Keratinocyte (primary cell): Measurements from ENCODE around the gene ZFR2. TPM values are rescaled to one million over a fixed set of nuclear protein-coding genes. Genes with fewer than 3 reads are reported as not detected.

ENCODE experiments used
- DNase-seq: peaks from one replicate; pipeline ENCODE4 v3.0.0-alpha.2; 2011; ENCODE audit warnings: low read depth, missing footprints, low spot score
- FAIRE-seq: peaks from 2 replicates; lab custom pipeline; 2011; peaks lifted over from hg19 to GRCh38; lab: Jason Lieb, UNC
- H2AFZ ChIP-seq: 2 replicates; pipeline ENCODE4 v1.6.0; 2012; ENCODE audit warnings: low read length, control low read depth, inconsistent platforms; ENCODE audit not compliant: control insufficient read depth
- H3K27ac ChIP-seq: 2 replicates; pipeline ENCODE4 v1.5.1; 2011; ENCODE audit warnings: low read length; ENCODE audit not compliant: control insufficient read depth, insufficient read depth
- H3K27me3 ChIP-seq: 3 replicates; pipeline ENCODE4 v1.6.0; 2011; ENCODE audit warnings: low read length; ENCODE audit not compliant: control insufficient read depth, insufficient read depth; ENCODE audit errors: extremely low read depth
- H3K36me3 ChIP-seq, 2 experiments: 2 replicates in 1 of 2; 3 replicates in 1 of 2; pipeline ENCODE4 v1.5.1; 2011; ENCODE audit warnings: low read length in 2 of 2, mild to moderate bottlenecking in 1 of 2; ENCODE audit not compliant: control insufficient read depth in 2 of 2, insufficient read depth in 2 of 2; ENCODE audit errors: extremely low read depth in 1 of 2
- H3K4me1 ChIP-seq: 3 replicates; pipeline ENCODE4 v1.5.1; 2011; ENCODE audit warnings: low read length; ENCODE audit not compliant: control insufficient read depth, insufficient read depth; ENCODE audit errors: extremely low read depth
- H3K4me2 ChIP-seq: 3 replicates; pipeline ENCODE4 v1.6.0; 2011; ENCODE audit warnings: low read depth, low read length; ENCODE audit not compliant: control insufficient read depth, insufficient read depth; ENCODE audit errors: extremely low read depth
- H3K4me3 ChIP-seq, 3 experiments: fragments of 200-600 bp in 1 of 3; sonication (generic) in 1 of 3; 2 replicates in 2 of 3; 3 replicates in 1 of 3; pipeline ENCODE4 v1.5.1; 2011 to 2016; ENCODE audit warnings: low read length in 3 of 3, mild to moderate bottlenecking in 3 of 3, control low read depth in 2 of 3, inconsistent platforms in 1 of 3, low read depth in 1 of 3, mixed read lengths in 1 of 3, mixed run types in 1 of 3, moderate library complexity in 1 of 3; ENCODE audit not compliant: control insufficient read depth in 2 of 3, insufficient read depth in 2 of 3; ENCODE audit errors: extremely low read depth in 1 of 3
- H3K79me2 ChIP-seq: 2 replicates; pipeline ENCODE4 v1.6.0; 2012; ENCODE audit warnings: low read length; ENCODE audit not compliant: control insufficient read depth, insufficient read depth
- H3K9ac ChIP-seq: 3 replicates; pipeline ENCODE4 v1.6.0; 2011; ENCODE audit warnings: low read length; ENCODE audit not compliant: control insufficient read depth, insufficient read depth; ENCODE audit errors: extremely low read depth
- H3K9me1 ChIP-seq: 3 replicates; pipeline ENCODE4 v1.6.0; 2011; ENCODE audit warnings: low read length; ENCODE audit not compliant: control insufficient read depth, insufficient read depth; ENCODE audit errors: extremely low read depth
- H3K9me3 ChIP-seq: 2 replicates; pipeline ENCODE4 v1.5.1; 2012; ENCODE audit warnings: low read depth, low read length; ENCODE audit not compliant: control insufficient read depth
- H4K20me1 ChIP-seq: 3 replicates; pipeline ENCODE4 v1.6.0; 2011; ENCODE audit warnings: low read length; ENCODE audit not compliant: control insufficient read depth, insufficient read depth; ENCODE audit errors: extremely low read depth
- CTCF ChIP-seq, 3 experiments: IDR thresholded peaks in 1 of 3; conservative IDR thresholded peaks in 1 of 3; optimal IDR thresholded peaks in 1 of 3; 2 replicates in 2 of 3; 3 replicates in 1 of 3; pipeline versions ENCODE3 to v1.5.1; 2011; ENCODE audit warnings: low read length in 3 of 3, mild to moderate bottlenecking in 3 of 3, moderate library complexity in 2 of 3, control low read depth in 1 of 3, inconsistent platforms in 1 of 3; ENCODE audit not compliant: insufficient read depth in 2 of 3; ENCODE audit errors: extremely low read depth in 1 of 3
- EZH2 ChIP-seq: IDR thresholded peaks from one replicate; pipeline ENCODE4 v1.6.1; 2012; ENCODE audit warnings: inconsistent platforms, mild to moderate bottlenecking, low read length, moderate library complexity
- dilution Hi-C: fragments of 300-500 bp; cut with MboI; formaldehyde crosslinking; loops from one replicate; pipeline ENCODE4 v1.7.0; 2020; ENCODE audit warnings: low sequenced_read_pairs; ENCODE audit not compliant: extremely low pct_ligation_motif_present
- polyA plus RNA-seq, 5 experiments: library from polyadenylated mRNA; depleted of rRNA in 3 of 5; stranded (reverse) in 3 of 5; stranded (forward) in 1 of 5; unstranded in 1 of 5; fragments of >200 nt; gene quantifications; 1 replicate in 1 of 5; 2 replicates in 3 of 5; 3 replicates in 1 of 5; pipeline versions ENCODE4 v1.2.1 to v1.2.3, GENCODE V29; 2011 to 2012; ENCODE audit warnings: missing spikeins in 2 of 5, low read depth in 1 of 5, low replicate concordance in 1 of 5

Gene ZFR2
- polyA plus RNA-seq, 1 donor (not counting 4 experiments of a cell fraction or from before 2014, with no cell fraction given) = not detected

- Histone ChIP-seq H3K9ac (no peak overlapping the region), H3K4me2 (no peak overlapping the region), H3K9me3 (no peaks in the 10 kb centered on the region), H4K20me1 (no peaks in the 10 kb centered on the region), H3K27ac (no peak overlapping the region), H3K9me1 (no peaks in the 10 kb centered on the region), H3K4me1 (no peaks in the 10 kb centered on the region), H3K79me2 (no peaks in the 10 kb centered on the region), H2AFZ (no peak overlapping the region), H3K36me3 (no peaks in the 10 kb centered on the region), H3K4me3 (no peak overlapping the region), H3K27me3 (peaks cover 7% of the 10 kb centered on the region)
- dilution Hi-C loops = no loop called here
- FAIRE-seq = no peak
- DNase-seq = no peak
- no peak for TF ChIP-seq EZH2
- TF ChIP-seq CTCF (optimal IDR thresholded peaks at IDR 0.05 in 1 of 3, IDR thresholded peaks at IDR 0.05 in 1 of 3, conservative IDR thresholded peaks at IDR 0.05 in 1 of 3; ENCODE audit: extremely low read depth in 1 of 3, insufficient read depth in 2 of 3, low read length in 3 of 3) = no peak
These were observed 94.9 kb downstream of the ZFR2 start for GRCh38 chr19:3773814-3774515.

GRCh38 chr19:3771906-3772455 lies 96.9 kb downstream of the ZFR2 start, which contains the start of gene RAX2:
TSS of gene RAX2 (minus strand) at chr19:3772228. CDS start at chr19:3771742, 486 bp downstream.
- no peak for TF ChIP-seq EZH2
- no peak for TF ChIP-seq CTCF (optimal IDR thresholded peaks at IDR 0.05 in 1 of 3, IDR thresholded peaks at IDR 0.05 in 1 of 3, conservative IDR thresholded peaks at IDR 0.05 in 1 of 3; ENCODE audit: extremely low read depth in 1 of 3, insufficient read depth in 2 of 3, low read length in 3 of 3)
- H3K9me3 ChIP-seq = no peaks in the 10 kb centered on the region
- H3K27me3 ChIP-seq = peaks cover 7% of the 10 kb centered on the region
- H3K4me2 ChIP-seq = no peak within 1 kb of the TSS
- no peak for DNase-seq
- dilution Hi-C loops = no loop called here
- FAIRE-seq = no peak
- H3K79me2 ChIP-seq = no peaks in the 10 kb centered on the region
- no peak within 1 kb of the TSS for H2AFZ ChIP-seq
- H4K20me1 ChIP-seq = no peaks in the 10 kb centered on the region
- H3K9me1 ChIP-seq = no peaks in the 10 kb centered on the region
- H3K27ac ChIP-seq = no peak within 1 kb of the TSS
- H3K9ac ChIP-seq = no peak within 1 kb of the TSS
- H3K4me1 ChIP-seq = no peaks in the 10 kb centered on the region
- H3K36me3 ChIP-seq = peaks cover 0 to 3% of the 10 kb centered on the region in 2 experiments
- no peak within 1 kb of the TSS for H3K4me3 ChIP-seq
